ENCODE data around the gene ONECUT2.

Gene ONECUT2

DNA sequence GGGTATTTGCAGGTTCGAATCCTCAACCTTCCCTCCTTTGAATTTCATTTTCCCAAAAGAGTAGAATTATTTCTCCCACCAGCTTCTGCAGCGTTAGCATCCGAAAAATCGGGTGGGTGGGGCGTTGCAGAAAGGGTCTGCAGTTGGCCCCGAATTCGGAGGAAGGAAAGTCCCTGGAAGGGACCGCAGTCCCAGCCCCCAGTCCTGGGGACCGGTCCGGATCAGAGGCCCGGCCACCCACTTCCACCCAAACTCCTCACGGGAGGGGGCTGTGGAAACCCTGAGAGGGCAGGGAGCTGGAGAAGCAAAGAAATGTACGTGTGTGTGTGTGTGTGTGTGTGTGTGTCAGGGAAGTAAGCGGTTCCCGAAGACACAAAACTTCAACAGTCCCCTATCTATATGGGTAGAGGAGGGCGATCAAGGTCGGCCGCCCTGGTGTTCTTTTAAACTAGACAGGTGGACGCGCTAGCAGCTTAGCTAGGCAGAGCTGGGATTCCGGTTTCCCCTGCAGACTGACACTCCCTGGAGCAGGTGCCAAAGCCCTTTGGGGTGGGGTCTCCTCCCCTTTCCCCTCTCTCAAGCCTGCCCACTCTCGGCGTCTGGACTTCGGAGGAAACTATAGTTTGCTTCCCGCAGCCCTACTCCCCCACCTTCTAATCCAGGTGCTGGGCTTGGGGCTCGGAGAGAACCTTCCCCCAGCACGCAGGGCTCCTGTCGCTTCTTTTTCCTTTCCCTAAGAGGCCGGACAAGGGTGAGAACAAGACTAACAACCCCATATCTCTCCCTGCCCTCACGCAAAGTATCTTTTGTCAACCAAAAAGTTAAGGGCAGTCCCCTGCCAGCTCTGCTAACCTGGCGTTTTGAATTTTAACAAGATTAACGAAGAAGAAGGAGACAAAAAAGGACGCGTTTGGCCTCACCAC lies 4.8 kb upstream of the ONECUT2 start:
- no peak for DNase-seq (ENCODE audit: low read depth, low spot score)
- H3K27ac ChIP-seq: no peak overlapping the region

- H3K27ac ChIP-seq: no peak overlapping the region
- no peak for DNase-seq (ENCODE audit: low read depth, low spot score)
Measured at GRCh38 chr18:57431002-57431382, 4.2 kb upstream of the ONECUT2 start.

GRCh38 chr18:57431467-57432080 lies 3.6 kb upstream of the ONECUT2 start:
- no peak for DNase-seq (ENCODE audit: low read depth, low spot score)
- H3K27ac ChIP-seq: no peak overlapping the region

GRCh38 chr18:57432140-57432539 lies 3.0 kb upstream of the ONECUT2 start:
- H3K27ac ChIP-seq: no peak overlapping the region
- DNase-seq (ENCODE audit: low read depth, low spot score): no peak

DNA sequence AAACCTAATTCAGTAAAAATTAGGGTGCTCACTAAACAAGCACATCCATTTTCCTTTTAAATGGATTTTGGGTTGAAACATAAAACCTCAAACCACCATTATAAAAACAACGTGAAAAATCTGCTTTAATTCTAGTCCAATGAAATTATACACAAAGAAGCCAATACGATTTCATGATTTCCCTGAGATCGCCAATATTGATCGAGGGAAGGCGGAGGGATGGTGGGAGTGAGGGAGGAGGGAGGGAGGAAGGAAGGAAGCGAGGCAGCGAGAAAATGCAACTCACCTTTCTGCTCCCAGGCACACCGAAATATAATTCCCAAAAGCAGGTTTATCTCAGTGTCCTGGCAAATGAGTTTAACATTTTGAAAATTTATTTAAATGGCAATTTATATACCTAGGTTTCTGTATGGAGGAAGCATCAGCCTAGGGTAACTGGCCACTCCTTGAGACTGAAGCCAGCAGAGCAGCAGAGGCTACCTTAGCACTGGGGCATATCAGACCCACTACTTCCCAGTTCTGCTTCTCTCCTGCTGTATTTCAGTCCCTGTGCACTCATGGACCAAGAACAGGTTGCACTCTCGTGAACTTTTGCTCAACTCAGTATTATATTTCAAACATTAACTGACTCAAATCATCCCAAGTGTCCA lies 2.3 kb upstream of the ONECUT2 start:
- DNase-seq (ENCODE audit: low read depth, low spot score): no peak
- H3K27ac ChIP-seq: no peak overlapping the region

- no peak overlapping the region for H3K27ac ChIP-seq
- DNase-seq (ENCODE audit: low read depth, low spot score): no peak
Measured at GRCh38 chr18:57433482-57433881, 1.7 kb upstream of the ONECUT2 start.

DNA sequence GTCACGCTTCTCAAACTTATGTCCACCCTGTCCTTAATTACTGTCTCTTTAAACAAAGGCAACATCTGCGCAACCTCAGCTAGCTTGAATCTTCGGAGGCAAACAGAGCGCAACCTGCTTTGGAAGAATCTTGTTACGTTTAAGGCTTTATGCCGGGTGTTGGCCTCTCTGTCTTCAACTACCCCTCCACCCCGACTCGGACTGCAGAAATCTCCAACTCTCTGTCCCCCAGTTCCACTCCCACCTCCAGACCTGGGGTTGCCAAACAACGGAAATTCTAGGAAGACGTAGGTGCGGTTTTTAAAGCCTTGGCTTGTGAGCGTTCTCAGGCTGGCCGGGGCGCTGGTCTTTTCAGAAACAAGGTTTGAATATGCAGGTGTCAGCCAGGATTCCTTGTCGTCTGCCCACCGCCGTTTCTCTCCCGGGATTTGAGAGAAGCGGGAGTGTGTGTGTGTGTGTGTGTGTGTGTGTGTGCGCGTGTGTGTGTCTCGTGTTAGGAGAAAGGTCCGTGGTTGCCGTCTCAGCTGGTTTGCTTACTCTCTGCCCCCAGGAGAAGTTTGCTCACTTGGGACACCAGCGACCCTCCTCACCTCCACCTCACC lies 1.1 kb upstream of the ONECUT2 start:
- DNase-seq (ENCODE audit: low read depth, low spot score): no peak
- no peak overlapping the region for H3K27ac ChIP-seq

DNA sequence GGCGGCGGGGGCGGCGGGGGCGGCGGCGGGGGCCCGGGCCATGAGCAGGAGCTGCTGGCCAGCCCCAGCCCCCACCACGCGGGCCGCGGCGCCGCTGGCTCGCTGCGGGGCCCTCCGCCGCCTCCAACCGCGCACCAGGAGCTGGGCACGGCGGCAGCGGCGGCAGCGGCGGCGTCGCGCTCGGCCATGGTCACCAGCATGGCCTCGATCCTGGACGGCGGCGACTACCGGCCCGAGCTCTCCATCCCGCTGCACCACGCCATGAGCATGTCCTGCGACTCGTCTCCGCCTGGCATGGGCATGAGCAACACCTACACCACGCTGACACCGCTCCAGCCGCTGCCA lies 644 bp downstream of the ONECUT2 start:
- no peak overlapping the region for H3K27ac ChIP-seq
- no peak for DNase-seq (ENCODE audit: low read depth, low spot score)

- no peak for DNase-seq (ENCODE audit: low read depth, low spot score)
- H3K27ac ChIP-seq: no peak overlapping the region
Measured at GRCh38 chr18:57436191-57436964, 1.2 kb downstream of the ONECUT2 start.

- no peak for DNase-seq (ENCODE audit: low read depth, low spot score)
- H3K27ac ChIP-seq: no peak overlapping the region
Measured at GRCh38 chr18:57436965-57437333, 1.8 kb downstream of the ONECUT2 start.

- DNase-seq (ENCODE audit: low read depth, low spot score): no peak
- no peak overlapping the region for H3K27ac ChIP-seq
Measured at GRCh38 chr18:57437402-57437765, 2.2 kb downstream of the ONECUT2 start.

DNA sequence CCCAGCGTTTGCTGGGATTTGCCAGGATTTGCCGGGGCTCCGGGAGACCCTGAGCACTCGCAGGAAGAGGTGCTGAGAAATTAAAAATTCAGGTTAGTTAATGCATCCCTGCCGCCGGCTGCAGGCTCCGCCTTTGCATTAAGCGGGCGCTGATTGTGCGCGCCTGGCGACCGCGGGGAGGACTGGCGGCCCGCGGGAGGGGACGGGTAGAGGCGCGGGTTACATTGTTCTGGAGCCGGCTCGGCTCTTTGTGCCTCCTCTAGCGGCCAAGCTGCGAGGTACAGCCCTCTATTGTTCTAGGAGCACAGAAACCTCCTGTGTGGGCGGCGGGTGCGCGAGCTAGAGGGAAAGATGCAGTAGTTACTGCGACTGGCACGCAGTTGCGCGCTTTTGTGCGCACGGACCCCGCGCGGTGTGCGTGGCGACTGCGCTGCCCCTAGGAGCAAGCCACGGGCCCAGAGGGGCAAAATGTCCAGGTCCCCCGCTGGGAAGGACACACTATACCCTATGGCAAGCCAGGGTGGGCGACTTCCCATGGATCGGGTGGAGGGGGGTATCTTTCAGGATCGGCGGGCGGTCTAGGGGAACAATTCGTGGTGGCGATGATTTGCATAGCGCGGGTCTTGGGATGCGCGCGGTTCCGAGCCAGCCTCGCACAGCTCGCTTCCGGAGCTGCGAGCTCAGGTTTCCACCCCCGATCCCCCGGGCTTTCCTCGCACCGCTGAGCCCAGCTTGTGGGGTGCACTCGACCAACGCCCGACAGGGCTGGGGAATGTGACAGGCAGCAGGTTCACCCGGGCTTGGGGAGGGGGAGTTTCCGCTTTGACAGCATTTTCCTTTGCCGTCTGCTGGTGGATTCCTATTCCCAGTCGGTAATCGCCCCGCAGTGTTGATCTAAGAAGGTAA lies 2.8 kb downstream of the ONECUT2 start:
- H3K27ac ChIP-seq: no peak overlapping the region
- no peak for DNase-seq (ENCODE audit: low read depth, low spot score)

- no peak overlapping the region for H3K27ac ChIP-seq
- DNase-seq (ENCODE audit: low read depth, low spot score): no peak
Measured at GRCh38 chr18:57438743-57439608, 3.8 kb downstream of the ONECUT2 start.

DNA sequence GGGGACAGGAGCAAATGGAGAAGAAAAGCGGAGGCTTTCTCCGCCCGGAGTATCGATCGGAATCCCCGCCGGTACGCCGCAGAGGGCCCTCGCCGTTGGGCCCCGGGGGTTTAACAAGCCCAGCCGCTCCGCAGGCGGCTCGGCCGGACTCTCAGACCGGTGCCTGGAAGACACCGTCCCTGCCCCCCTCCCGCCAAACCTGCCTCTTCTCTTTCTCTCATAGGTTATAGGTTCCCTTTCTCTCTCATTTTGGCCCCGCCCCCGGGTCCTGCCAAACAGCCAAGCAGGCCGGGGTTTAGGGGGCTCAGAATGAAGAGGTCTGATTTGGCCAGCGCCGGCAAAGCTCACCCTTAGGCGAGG lies 4.4 kb downstream of the ONECUT2 start:
- no peak for DNase-seq (ENCODE audit: low read depth, low spot score)
- H3K27ac ChIP-seq: no peak overlapping the region

DNA sequence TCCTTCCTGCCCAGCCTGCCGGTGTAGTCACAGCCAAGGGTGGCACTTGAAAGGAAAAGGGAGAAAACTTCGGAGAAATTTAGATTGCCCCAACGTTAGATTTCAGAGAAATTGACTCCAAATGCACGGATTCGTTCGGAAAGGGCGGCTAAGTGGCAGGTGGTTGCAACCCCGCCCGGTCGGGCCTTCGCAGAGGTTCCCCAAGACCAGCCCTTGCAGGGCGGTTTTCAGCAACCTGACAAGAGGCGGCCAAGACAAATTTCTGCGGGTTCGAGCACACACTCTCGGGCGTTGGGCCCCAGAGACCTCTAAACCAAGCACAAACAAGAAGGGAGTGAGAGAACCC lies 4.8 kb downstream of the ONECUT2 start:
- no peak for DNase-seq (ENCODE audit: low read depth, low spot score)
- no peak overlapping the region for H3K27ac ChIP-seq

DNA sequence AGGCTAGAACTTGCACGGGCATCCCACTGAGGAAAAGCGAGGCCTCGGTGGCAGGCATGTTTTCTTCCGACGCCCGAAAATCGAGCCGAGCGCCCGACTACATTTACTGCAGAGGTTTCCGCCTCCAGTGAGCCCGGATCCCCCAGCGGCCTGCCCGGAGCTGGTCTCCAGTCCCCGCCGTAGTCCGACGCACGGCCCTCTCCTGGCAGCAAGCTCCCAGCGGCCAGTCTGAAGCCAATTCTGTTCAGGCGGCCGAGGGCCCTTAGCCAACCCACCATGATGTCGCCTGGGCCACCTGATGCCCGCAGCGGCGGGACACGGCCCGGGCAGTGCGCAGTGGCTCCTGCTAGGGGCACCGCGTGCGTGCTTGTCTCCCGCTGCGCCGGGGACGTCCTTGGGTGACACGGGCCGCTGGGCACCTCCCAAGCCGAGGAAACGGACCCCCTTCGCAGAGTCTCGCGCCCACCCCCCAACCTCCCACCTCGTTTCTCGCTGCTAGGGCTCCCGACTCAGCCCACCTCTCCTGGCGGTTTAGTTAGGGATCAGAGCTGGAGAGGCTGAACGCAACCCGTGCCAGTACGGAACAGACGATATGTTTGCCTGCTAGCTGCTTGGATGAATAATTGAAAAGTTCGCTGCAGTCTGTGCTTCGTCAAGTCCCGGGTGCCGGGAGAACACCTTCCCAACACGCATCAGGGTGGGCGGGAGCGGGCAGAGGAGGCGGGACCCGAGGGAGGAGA lies 5.3 kb downstream of the ONECUT2 start:
- no peak overlapping the region for H3K27ac ChIP-seq
- no peak for DNase-seq (ENCODE audit: low read depth, low spot score)

DNA sequence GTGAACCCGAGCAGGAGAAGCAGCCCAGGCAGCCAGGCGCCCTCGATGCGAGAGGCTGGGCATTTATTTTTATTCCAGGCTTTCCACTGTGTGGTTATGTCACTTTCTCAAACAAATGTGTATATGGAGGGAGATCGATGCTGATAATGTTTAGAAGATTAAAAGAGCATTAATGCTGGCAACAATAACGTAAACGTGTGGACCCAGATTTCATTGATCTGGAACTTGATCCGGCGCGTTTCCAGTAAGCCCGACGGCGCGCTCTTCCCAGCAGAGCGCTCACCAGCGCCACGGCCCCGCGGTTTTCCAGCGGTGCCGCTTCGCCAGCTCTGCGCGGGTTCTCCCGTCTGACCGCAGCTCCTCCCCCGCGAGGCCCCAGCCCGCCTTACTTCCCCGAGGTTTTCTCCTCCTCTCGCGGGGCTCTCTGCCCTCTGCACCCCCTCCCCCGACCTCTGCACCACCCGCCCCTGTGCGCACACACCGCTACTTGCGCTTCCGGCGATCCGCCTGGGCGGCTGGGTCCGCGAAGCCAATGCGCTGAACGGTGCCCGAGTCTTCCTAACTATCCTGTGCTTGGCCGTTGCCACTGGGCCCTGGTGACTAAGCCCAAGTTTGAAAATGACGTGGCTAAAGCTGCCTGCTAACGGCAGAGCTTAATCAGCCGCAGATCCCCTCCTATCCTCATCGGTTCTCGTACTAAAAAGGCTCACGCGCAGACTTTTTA lies 6.1 kb downstream of the ONECUT2 start:
- no peak overlapping the region for H3K27ac ChIP-seq
- no peak for DNase-seq (ENCODE audit: low read depth, low spot score)

Data from epithelial cell of prostate (primary cell).